Measurements from ENCODE around the gene PPTC7.
"Not testable (repeated sequence)": the region's sequence is repeated elsewhere in the genome, so short reads cannot be mapped to it uniquely, and the experiment has no call there.

Gene PPTC7

DNA sequence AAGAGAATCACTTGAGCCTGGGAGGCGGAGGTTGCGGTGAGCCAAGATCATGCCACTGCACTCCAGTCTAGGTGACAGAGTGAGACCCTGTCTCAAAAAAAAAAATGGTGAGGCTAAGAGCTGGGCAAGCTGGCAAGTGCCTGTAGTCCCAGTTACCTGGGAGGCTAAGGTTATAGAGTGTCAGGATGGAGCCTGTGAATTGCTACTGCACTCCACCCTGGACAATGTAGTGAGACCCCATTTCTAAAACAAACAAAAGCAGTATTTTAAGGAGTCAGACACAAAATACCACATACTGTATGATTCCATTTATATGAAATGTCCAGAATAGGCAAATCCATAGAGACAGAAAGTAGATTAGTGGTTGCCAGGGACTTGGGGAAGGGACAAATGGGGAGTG, 4.0 kb upstream of the PPTC7 start:
- DNase-seq (ENCODE audit: low read depth in 2 of 3, low spot score in 2 of 3) = not testable (repeated sequence)

DNA sequence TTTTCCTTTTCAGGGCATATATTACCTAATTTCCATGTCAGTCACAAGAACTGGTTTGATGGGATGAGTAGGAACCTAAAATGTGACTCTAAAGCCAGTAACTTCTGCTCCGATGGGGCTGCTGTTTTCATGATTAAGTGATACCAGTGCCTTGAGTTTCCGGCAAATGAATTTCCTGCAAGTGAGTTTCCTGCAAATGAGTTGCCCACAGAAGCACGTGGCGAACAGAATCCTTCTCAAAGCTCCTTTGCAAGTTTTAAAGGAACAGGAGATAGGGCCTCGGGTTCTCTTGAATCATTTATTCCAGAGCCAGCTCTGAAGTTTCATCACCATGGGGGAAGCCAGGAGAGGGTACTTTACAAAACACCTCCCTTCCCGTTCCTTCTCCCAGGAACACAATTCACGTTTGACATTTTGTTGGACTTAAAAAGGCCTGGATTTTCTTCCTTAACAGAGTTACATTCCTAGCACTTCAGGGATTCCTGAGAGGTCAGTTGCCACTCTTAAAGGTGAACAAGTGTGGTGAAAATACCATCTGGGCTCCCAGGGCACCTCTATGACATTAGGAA, 2.2 kb upstream of the PPTC7 start:
- DNase-seq (ENCODE audit: low read depth in 2 of 3, low spot score in 2 of 3) = peak in 1 of 3 experiments; percentile 21

DNA sequence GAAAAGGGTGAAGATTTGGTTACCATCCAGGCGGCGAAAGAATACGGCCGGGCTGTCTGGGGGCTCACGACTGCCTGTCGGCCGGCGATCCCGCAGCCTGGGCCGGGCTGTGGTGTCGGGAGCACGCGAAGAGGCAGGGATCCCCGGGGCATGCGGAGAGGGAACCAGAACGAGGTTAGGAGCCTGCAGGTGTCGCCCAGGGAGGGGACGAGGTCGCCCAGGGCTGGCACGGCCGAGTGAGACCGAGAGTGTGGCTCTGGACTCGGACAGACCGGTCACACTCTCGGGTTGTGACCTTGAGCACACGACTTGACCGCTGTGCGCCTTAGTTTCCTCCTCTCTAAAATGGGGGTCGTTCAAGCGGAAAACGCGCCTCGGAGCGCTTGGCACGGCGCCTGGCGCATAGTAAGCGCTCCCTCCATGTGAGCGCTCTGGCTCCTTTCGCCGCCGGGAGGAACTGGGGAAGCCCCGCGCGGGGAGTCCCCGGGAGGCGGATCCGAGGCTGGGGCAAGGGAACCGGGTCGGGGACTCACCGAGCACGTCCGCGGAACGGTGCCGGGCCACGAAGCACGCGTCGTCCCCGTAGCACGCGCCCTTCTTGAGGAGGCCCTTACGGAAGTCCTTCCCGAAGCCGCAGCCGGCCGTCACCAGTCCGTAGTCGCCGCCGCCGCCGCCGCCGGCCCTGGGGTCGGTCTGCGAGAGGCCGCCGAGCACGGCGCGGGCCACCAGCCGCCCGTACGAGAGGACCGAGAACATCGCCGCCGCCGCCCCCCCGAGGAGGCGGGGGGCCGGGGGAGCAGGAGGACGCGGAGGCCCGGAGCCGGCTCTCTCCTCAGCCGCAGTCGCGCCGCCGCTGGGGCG, 612 bp downstream of the PPTC7 start:
- peak; percentile 36 to 58 (median 57) for DNase-seq (ENCODE audit: low read depth in 2 of 3, low spot score in 2 of 3)

GRCh38 chr12:110581931-110582275, 1.2 kb downstream of the PPTC7 start:
- DNase-seq (ENCODE audit: low read depth in 2 of 3, low spot score in 2 of 3) = no peak

DNA sequence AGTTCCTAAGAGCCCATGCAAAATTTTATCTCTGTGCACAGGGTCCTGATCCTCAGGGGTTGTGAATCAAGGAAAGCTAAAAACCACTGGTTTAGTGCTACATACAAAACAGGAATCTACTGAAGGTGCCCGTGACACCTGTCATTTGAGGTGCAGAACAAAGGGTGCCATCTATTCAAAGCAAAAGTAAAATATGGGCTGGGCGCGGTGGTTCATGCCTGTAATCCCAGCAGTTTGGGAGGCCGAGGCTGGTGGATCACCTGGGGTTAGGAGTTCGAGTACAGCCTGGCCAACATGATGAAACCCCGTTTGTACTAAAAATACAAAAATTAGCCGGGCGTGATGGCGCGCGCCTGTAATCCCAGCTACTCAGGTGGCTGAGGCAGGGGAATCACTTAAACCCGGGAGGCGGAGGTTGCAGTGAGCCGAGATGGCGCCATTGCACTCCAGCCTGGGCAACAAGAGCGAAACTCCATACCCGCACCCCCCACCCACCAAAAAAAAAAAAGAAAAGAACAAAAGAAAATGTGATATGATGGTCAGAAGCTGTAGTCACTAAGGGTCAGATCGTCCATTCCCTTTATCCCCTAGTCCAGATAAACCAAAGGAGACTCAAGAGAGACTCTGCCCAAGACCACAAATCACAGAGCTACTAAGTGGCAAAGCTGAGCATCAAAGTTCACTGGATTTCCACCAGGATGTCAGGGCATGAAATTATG, 3.4 kb downstream of the PPTC7 start:
- no peak for DNase-seq (ENCODE audit: low read depth in 2 of 3, low spot score in 2 of 3)

DNA sequence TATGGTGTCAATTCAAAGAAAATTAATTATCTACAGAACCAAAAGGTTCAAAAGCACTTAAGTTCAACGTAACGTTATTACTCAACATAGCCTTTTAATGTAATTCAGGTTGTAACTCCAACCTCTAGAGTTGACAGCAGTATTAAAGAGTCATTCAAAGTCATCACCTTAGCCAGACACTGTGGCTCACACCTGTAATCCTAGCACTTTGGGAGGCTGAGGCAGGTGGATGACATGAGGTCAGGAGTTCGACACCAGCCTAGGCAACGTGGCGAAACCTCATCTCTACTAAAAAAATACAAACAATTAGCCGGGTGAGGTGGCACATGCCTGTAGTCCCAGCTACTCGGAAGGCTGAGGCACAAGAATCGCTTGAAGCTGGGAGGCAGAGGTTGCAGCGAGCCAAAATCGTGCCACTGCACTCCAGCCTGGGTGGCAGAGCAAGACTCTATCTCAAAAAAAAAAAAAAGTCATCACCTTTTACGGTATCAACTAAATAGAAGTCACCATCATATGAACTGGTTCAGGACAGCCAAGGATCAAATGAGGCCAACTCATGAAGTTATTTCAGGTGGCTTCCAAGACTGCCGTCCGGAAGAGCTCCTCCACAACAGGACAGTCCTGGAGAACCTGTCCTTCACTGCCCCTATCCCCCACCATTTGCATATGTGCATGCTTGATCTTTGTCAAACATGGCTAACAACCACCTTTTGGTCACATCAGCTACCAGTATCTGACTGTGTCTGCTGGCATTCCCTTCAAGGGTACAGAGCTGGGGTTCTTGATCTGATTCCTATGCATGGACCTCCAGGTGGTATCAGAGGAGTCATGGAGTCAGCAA, 4.2 kb downstream of the PPTC7 start:
- DNase-seq (ENCODE audit: low read depth in 2 of 3, low spot score in 2 of 3) = peak in 1 of 3 experiments; percentile 14

GRCh38 chr12:110577864-110578693, 5.0 kb downstream of the PPTC7 start:
- peak in 1 of 3 experiments; percentile 18 for DNase-seq (ENCODE audit: low read depth in 2 of 3, low spot score in 2 of 3)

DNA sequence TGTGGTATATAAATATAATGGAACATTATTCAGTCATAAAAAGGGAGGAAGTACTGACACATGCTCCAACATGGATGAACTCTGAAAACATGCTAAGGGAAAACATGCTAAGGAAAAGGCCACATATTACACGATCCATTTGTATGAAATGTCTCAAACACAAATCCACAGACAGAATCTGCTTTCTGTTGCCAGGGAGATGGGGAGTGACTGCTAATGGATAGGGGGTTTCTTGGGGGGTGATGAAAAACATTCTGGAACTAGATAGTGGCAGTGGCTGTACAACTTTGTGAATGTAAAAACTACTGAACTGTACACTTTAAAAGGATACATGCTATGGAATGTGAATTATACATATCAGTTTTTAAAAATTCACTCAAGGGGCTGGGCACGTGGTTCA, 6.6 kb downstream of the PPTC7 start:
- DNase-seq (ENCODE audit: low read depth in 2 of 3, low spot score in 2 of 3) = no peak

DNA sequence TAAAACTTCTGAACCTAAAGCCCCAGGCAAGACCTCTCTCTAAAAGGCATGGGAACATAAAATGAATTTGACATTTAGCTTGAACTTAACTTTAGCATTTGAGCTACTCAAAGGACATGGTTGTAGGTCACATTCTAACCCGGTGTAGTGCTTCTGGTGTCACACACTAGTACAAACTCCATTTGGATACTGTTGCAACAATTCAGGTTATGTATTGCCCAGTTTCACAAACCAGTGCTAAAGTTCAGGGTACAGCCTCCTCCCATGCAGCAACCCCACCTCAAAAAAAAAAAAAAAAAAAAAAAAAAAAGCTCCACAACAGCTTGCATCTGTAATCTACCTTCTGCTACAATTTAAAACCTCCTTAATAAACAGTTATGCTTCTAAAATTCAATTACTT, 7.8 kb downstream of the PPTC7 start:
- DNase-seq (ENCODE audit: low read depth in 2 of 3, low spot score in 2 of 3) = no peak

DNA sequence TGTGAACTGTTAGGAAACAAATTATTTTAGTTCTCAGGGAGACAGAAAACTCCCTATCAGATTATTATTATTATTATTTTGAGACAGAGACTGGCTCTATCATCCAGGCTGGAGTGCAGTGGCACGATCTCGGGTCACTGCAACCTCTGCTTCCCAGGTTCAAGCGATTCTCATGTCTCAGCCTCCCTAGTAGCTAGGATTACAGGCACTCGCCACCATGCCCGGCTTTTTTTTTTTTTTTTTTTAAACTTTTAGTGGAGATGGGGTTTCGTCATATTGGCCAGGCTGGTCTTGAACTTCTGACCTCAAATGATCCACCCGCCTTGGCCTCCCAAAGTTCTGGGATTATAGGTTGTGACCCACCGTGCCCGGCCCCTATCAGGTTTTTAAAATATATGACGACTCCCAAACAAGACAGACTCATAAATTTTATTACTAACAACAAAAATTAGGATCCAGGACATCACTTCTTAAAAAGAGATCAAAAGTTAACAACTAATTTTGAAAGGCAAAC, 8.3 kb downstream of the PPTC7 start:
- DNase-seq (ENCODE audit: low read depth in 2 of 3, low spot score in 2 of 3) = not testable (repeated sequence)

- no peak for DNase-seq (ENCODE audit: low read depth in 2 of 3, low spot score in 2 of 3)
Observed at GRCh38 chr12:110574044-110574443, 9.1 kb downstream of the PPTC7 start.

- DNase-seq (ENCODE audit: low read depth in 2 of 3, low spot score in 2 of 3) = not testable (repeated sequence)
Observed at GRCh38 chr12:110570798-110571197, 12.3 kb downstream of the PPTC7 start.

GRCh38 chr12:110569838-110570237, 13.3 kb downstream of the PPTC7 start:
- DNase-seq (ENCODE audit: low read depth in 2 of 3, low spot score in 2 of 3) = not testable (repeated sequence)

GRCh38 chr12:110568752-110569151, 14.4 kb downstream of the PPTC7 start:
- DNase-seq (ENCODE audit: low read depth in 2 of 3, low spot score in 2 of 3) = no peak

DNA sequence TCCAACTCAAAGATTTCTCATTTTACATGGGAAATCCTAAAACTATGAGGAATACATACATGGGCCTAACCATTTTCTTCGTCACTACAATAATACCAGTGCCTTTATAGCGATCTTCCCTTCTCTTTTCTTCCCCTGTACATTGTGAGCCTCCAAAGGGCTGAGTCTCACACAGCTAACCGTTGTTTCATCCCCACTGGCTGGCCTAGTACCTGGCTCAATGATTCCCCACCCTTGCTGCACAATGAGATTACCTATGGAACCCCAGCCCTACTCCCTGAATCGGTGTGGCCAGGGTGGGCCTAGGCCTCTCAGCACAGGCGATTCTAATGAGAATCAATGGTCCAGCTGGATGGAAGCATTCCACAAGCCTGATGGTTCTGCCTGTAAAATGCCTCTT, 16.1 kb downstream of the PPTC7 start:
- no peak for DNase-seq (ENCODE audit: low read depth in 2 of 3, low spot score in 2 of 3)

GRCh38 chr12:110565894-110566871, 16.9 kb downstream of the PPTC7 start:
- no peak for DNase-seq (ENCODE audit: low read depth in 2 of 3, low spot score in 2 of 3)

DNA sequence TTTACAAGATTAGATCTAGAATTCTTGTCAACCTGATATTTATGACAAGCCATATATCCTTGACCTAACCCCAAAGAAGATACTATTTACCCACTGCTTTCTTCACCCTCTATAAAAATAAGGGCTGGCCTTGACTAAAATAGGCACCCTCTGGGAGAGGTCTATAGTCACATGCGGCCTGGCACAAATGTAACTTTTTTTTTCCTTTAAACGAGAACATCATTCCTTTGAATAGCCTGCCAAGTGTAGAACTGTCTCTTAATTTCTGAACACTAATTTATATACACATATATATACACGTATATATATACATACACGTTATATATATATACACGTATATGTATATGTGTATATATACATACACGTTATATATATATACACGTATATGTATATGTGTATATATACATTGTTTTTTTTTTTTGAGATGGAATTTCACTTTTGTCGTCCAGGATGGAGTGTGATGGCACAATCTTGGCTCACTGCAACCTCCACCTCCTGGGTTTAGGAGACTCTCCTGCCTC, 18.6 kb downstream of the PPTC7 start:
- DNase-seq (ENCODE audit: low read depth in 2 of 3, low spot score in 2 of 3) = no peak

- no peak for DNase-seq (ENCODE audit: low read depth in 2 of 3, low spot score in 2 of 3)
Observed at GRCh38 chr12:110563702-110564470, 19.2 kb downstream of the PPTC7 start.

Data from activated CD8-positive, alpha-beta memory T cell treated with anti-CD3 and anti-CD28 coated beads for 48 hours (primary cell).